IPS-18a (cell line): ENCODE results near the gene COL4A4.

ENCODE experiments used
- H3K27ac ChIP-seq: one replicate; pipeline ENCODE4 v1.5.1; 2013; ENCODE audit warnings: low read length
- H3K27me3 ChIP-seq: one replicate; pipeline ENCODE4 v1.6.1; 2013; ENCODE audit warnings: mild to moderate bottlenecking, low read length; ENCODE audit not compliant: control insufficient read depth, insufficient read depth
- H3K36me3 ChIP-seq: one replicate; pipeline ENCODE4 v1.6.1; 2013; ENCODE audit warnings: low read depth, low read length; ENCODE audit not compliant: control insufficient read depth
- H3K4me1 ChIP-seq: one replicate; pipeline ENCODE4 v1.6.1; 2013; ENCODE audit warnings: low read depth, low read length; ENCODE audit not compliant: control insufficient read depth
- H3K4me3 ChIP-seq: one replicate; pipeline ENCODE4 v1.5.1; 2013; ENCODE audit warnings: low read length
- H3K9ac ChIP-seq: one replicate; pipeline ENCODE4 v1.6.1; 2013; ENCODE audit warnings: mild to moderate bottlenecking, low read length, moderate library complexity
- H3K9me3 ChIP-seq: one replicate; pipeline ENCODE4 v1.6.1; 2013; ENCODE audit warnings: low read depth, low read length; ENCODE audit not compliant: control insufficient read depth

COL4A4 gene

DNA sequence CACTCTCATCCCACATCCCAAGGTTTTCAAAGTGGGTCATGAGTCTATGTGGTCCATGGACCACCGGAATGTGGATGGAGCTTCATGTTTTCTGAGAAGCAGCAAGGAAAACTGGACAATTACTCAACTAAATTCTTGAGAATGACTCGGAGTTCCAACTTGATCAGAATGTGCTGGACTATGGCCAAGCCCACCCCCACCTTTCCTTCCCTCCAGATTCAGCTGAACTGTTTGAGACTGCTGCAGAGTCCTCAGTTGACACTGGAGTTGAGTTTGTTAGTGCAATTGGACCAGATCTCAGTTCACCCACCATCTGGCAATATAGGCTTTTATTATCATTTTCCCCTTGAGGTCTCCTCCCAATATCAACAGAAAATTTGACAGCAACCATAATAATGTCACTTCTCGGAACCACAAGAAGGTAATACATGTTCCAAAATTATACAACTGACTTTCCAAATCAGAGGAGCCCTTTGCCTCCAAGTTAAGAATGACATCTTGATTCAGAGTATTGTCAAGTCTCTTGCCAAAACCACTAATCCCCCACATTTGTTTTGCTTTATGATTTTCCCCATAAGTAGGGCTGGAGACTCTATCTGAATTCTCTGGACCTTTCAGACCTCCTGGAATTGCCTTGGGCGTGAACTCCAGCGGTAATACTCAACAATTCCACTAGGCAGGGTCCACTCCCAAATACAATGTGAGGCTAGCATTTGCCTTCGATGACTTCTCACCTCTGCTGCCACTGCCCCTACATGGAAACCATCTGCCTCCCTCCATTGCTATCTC lies 8.8 kb downstream of the COL4A4 start:
- Histone ChIP-seq H3K27ac (no peak overlapping the region), H3K4me3 (no peak overlapping the region), H3K36me3 (no peaks in the 10 kb centered on the region), H3K9ac (no peak overlapping the region), H3K9me3 (no peaks in the 10 kb centered on the region), H3K27me3 (peaks cover 2% of the 10 kb centered on the region), H3K4me1 (no peaks in the 10 kb centered on the region)

GRCh38 chr2:227153758-227154486 lies 10.1 kb downstream of the COL4A4 start:
- no peak overlapping the region for H3K27ac ChIP-seq
- no peaks in the 10 kb centered on the region for H3K4me1 ChIP-seq
- H3K9me3 ChIP-seq: no peaks in the 10 kb centered on the region
- no peak overlapping the region for H3K4me3 ChIP-seq
- H3K9ac ChIP-seq: no peak overlapping the region
- no peaks in the 10 kb centered on the region for H3K36me3 ChIP-seq
- H3K27me3 ChIP-seq: no peaks in the 10 kb centered on the region

- no peaks in the 10 kb centered on the region for H3K27me3 ChIP-seq
- no peak overlapping the region for H3K27ac ChIP-seq
- no peaks in the 10 kb centered on the region for H3K9me3 ChIP-seq
- no peak overlapping the region for H3K4me3 ChIP-seq
- H3K4me1 ChIP-seq: no peaks in the 10 kb centered on the region
- no peak overlapping the region for H3K9ac ChIP-seq
- no peaks in the 10 kb centered on the region for H3K36me3 ChIP-seq
Measured at GRCh38 chr2:227153307-227153706, 10.7 kb downstream of the COL4A4 start.

DNA sequence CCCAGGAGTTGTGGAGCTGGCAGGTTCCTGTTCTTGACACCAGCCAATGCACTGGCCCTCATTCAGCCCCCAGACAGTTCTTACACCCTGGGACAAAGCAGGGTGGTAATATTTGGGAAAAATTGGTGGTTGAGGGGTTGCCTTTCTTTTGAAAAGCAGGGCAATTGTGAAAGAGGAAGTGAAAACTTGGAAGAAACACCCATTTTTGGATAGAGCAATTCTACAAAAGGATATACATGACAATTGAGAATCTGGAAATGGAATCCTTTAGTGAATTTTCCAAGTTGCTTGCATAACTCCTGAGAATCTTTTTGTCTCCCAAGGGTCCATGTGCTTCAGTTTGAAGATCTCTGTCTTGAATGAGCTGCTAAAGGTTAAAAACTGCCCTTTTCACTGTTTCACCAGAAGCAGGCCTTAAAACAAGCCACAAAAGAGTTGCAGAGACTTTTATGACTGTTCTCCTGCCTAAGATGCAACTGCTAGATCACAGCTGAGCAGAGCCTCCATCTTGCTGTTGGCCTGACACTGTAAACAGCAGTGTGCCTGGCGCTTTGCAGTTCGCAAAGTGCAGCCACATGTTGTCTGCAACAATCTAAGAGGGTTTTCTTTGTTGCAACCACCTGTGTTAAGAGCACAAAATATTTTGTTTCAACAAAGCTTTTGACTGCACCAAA lies 11.8 kb downstream of the COL4A4 start:
- H3K9ac ChIP-seq: no peak overlapping the region
- peaks cover 4% of the 10 kb centered on the region for H3K9me3 ChIP-seq
- H3K36me3 ChIP-seq: no peaks in the 10 kb centered on the region
- H3K27me3 ChIP-seq: no peaks in the 10 kb centered on the region
- H3K27ac ChIP-seq: no peak overlapping the region
- H3K4me3 ChIP-seq: no peak overlapping the region
- no peaks in the 10 kb centered on the region for H3K4me1 ChIP-seq

- Histone ChIP-seq H3K9ac (no peak overlapping the region), H3K4me1 (no peaks in the 10 kb centered on the region), H3K9me3 (peaks cover 4% of the 10 kb centered on the region), H3K27ac (no peak overlapping the region), H3K4me3 (no peak overlapping the region), H3K27me3 (no peaks in the 10 kb centered on the region), H3K36me3 (no peaks in the 10 kb centered on the region)
Measured at GRCh38 chr2:227150222-227150936, 13.6 kb downstream of the COL4A4 start.

DNA sequence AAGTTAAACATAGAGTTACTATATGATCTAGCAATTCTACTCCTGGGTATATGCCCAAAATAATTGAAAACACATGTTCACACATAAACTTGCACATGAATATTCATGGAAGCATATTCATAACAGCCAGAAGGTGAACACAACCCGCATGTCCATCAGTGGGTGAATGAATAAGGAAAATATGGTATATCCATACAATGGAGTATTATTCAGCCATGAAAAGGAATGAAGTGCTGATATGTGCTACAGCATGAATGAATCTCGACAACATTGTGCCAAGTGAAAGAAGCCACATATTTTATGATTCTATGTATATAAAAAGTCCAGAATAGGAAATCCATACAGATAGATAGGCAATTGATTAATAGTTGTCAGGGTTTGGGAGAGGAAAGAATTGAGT lies 15.9 kb downstream of the COL4A4 start:
- Histone ChIP-seq H3K27me3 (no peaks in the 10 kb centered on the region), H3K4me3 (no peak overlapping the region), H3K27ac (no peak overlapping the region), H3K9ac (no peak overlapping the region), H3K4me1 (no peaks in the 10 kb centered on the region), H3K36me3 (no peaks in the 10 kb centered on the region), H3K9me3 (peaks cover 4% of the 10 kb centered on the region)

GRCh38 chr2:227147023-227147422 lies 17.0 kb downstream of the COL4A4 start:
- H3K27me3 ChIP-seq: no peaks in the 10 kb centered on the region
- H3K9me3 ChIP-seq: peaks cover 4% of the 10 kb centered on the region
- no peak overlapping the region for H3K4me3 ChIP-seq
- H3K4me1 ChIP-seq: no peaks in the 10 kb centered on the region
- no peak overlapping the region for H3K9ac ChIP-seq
- H3K36me3 ChIP-seq: no peaks in the 10 kb centered on the region
- no peak overlapping the region for H3K27ac ChIP-seq

DNA sequence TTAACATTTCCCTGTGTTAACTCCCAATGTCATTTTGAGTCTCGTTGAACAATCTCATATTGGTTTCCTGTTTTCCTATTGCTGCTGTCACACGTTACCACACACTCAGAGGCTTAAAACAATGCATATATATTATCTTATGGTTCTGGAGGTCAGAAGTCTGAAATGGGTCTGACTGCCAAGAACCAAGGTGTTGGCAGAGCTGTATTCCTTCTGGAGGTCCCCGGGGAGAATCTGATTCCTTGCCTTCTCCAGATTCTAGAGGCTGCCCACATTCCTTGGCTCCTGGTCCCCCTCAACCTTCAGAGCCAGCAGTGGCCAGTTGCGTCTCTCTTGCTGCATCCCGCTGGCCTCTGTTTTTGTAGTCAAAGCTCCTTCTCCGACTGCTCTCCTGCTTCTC lies 17.5 kb downstream of the COL4A4 start:
- Histone ChIP-seq H3K4me1 (no peaks in the 10 kb centered on the region), H3K9ac (no peak overlapping the region), H3K4me3 (no peak overlapping the region), H3K36me3 (no peaks in the 10 kb centered on the region), H3K27me3 (no peaks in the 10 kb centered on the region), H3K9me3 (peaks cover 4% of the 10 kb centered on the region), H3K27ac (no peak overlapping the region)

GRCh38 chr2:227143895-227144294 lies 20.1 kb downstream of the COL4A4 start:
- Histone ChIP-seq H3K27ac (no peak overlapping the region), H3K4me1 (no peaks in the 10 kb centered on the region), H3K36me3 (no peaks in the 10 kb centered on the region), H3K9ac (no peak overlapping the region), H3K27me3 (no peaks in the 10 kb centered on the region), H3K9me3 (peaks cover 4% of the 10 kb centered on the region), H3K4me3 (no peak overlapping the region)

DNA sequence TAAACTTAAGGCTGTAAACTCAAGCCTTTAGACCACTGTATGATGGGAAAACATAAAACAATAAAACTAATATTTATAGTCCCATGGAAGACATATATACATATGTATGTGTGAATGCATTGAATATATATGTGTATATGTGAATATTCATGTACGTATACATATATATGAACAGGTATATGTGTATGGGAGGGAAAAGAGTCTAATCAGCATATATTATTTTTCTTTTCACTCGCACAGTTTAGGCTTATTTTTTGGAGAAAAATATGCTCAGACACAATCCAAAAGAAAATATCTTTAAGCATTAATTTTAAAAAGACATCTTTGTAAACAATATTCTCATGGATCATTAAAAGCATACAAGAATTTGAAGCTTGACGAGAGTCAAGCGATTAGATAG lies 22.7 kb downstream of the COL4A4 start:
- Histone ChIP-seq H3K27me3 (no peaks in the 10 kb centered on the region), H3K36me3 (no peaks in the 10 kb centered on the region), H3K9ac (no peak overlapping the region), H3K4me3 (no peak overlapping the region), H3K4me1 (no peaks in the 10 kb centered on the region), H3K27ac (no peak overlapping the region), H3K9me3 (no peaks in the 10 kb centered on the region)

- no peak overlapping the region for H3K4me3 ChIP-seq
- H3K4me1 ChIP-seq: no peaks in the 10 kb centered on the region
- no peak overlapping the region for H3K9ac ChIP-seq
- H3K36me3 ChIP-seq: no peaks in the 10 kb centered on the region
- no peaks in the 10 kb centered on the region for H3K27me3 ChIP-seq
- no peaks in the 10 kb centered on the region for H3K9me3 ChIP-seq
- no peak overlapping the region for H3K27ac ChIP-seq
Measured at GRCh38 chr2:227134591-227134990, 29.4 kb downstream of the COL4A4 start.
